Activated effector memory CD4-positive, alpha-beta T cell treated with anti-CD3 and anti-CD28 coated beads, Interleukin-2, amount 50 U/mL, for 16 hours (primary cell): Measurements from ENCODE around the gene ARHGEF11.
"Not testable (repeated sequence)": the region's sequence is repeated elsewhere in the genome, so short reads cannot be mapped to it uniquely, and the experiment has no call there.

ENCODE experiments used
- DNase-seq: peaks from one replicate; pipeline ENCODE4 v3.0.0-alpha.2; 2020

Gene ARHGEF11

DNA sequence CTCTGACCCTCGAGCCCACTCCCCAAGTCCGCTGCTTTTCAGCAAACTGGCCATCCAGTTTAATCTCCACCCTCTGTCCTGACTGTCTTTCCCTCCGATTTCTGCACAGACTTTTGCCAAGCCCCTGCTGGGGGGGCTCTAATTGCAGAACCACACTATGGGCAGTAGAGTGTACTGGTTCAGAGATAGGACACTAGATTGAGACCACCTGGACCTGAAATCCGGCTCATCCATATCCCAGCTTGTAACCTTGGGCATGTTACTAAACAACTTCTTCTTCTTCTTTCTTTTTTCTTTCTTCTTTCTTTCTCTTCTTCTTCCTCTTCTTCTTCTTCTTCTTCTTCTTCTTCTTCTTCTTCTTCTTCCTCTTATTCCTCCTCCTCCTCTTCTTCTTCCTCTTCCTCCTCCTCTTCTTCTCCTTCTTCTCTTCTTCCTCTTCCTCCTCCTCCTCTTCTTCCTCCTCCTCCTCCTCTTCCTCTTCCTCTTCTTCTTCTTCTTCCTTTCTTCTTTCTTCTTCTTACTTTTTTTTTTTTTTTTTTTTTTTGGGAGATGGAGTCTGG, 117.4 kb downstream of the ARHGEF11 start:
- no peak for DNase-seq

- DNase-seq, result peak; percentile 85
Observed at GRCh38 chr1:156927215-156928042, 118.1 kb downstream of the ARHGEF11 start.

GRCh38 chr1:156926695-156927094, 118.8 kb downstream of the ARHGEF11 start:
- DNase-seq, result not testable (repeated sequence)

GRCh38 chr1:156926175-156926574, 119.4 kb downstream of the ARHGEF11 start:
- DNase-seq, result peak; percentile 68

GRCh38 chr1:156925154-156926010, 120.2 kb downstream of the ARHGEF11 start:
- DNase-seq, result no peak

DNA sequence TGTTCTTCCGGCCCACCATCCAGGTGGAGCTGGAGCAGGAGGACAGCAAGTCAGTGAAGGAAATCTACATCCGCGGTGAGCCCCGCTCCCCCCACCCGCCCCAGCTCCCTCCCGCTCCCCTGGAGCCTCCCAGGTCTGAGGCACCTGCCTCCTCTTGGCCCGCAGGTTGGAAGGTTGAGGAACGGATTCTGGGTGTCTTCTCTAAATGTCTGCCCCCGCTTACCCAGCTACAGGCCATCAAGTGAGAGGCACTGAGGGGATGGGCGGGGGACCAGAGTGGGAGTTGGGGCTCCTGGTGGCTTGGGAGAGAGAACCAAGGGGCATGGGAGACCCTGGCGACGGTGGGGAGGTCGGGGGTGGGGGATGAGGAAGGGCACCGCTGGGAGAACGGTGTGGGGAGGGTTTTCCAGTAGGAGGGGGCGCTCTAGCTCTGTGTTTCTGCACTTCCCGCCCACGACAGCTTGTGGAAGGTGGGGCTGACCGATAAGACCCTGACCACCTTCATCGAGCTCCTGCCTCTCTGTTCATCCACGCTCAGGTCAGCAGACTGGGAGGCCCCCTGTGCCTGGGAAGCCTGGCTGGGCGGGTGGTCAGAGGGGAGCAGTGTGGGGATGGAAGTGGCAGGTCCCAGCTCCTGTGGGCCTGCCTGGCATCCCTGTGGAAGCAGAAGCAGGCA, 120.9 kb downstream of the ARHGEF11 start:
- DNase-seq, result no peak

GRCh38 chr1:156923670-156924477, 121.7 kb downstream of the ARHGEF11 start:
- no peak for DNase-seq

DNA sequence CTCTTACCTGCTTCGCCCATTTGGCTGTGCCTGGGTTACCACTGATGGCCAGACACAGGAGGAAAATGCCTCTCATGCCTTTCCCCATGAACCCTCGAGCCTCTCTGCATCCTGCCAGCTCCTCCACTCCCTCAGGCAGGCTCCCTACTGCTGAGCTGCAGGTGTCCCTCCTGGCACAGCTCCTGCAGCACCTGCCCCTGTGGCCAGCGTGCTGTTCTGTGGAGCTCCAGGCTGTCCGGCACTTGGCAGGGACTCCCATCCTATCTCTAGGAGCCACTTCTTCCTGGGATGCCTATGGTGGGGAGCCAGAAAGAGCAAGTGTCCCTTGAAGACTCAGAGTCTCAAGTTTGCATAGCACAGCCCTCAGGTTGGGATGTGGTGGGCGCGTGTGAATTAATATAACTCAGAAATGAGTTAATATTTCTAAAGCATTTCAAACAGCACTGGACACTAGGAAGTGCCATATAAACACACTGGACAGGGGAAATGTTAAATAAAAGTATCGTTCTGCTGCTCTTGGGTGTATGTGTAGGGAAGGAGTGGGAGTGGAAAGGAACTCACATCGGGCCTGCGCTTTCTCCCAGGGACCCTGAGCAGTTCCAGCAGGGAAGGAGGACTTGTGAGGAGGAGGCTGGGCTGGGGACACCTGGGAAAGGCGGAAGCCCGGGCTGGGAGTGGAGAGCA, 122.4 kb downstream of the ARHGEF11 start:
- DNase-seq, result no peak

DNA sequence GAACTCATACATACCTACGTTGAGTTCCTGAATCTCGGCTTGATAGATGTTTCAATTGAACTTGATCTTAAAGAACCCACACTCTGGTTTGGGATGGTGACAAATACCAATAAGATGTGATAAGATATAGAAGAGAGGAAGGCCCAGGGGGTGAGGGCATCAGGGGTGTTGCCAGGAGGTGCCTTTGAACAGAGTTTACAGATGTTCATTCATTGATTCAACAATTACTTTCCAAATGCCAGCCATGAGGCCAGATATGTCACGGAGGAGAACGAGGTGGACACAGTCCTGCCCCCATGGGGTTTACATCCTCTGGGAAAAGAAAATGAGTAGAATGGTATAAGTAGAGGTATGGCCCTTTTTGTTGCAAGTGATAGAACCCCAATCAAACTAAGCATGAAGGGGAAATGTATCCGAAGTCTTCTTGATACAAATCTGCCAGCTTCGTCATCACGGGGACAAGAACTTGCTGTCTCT, 124.5 kb downstream of the ARHGEF11 start:
- no peak for DNase-seq

- DNase-seq, result peak; percentile 82
Observed at GRCh38 chr1:156920233-156921052, 125.1 kb downstream of the ARHGEF11 start, which contains the start of gene LRRC71. Gene LRRC71 (plus strand): TSS chr1:156920632. CDS start chr1:156920804, 172 bp downstream.

DNA sequence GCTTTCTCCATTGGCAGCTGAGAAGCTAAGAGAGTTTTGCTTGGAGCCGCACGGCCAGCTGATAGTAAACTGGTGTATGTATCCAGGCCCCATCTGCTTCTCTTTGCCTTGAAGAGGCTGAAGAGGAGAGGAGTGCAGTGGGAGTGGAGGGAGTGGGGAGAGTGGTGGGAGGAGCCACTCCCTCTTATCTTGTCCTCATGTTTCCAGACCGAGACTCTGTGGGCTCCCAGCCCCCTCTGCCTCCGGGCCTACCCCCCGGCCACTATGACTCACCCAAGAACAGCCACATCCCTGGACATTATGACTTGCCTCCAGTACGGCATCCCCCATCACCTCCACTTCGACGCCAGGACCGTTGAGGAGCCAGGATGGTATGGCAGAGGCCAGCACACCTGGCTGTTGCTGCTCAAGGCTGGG, 131.1 kb downstream of the ARHGEF11 start:
- DNase-seq, result no peak

GRCh38 chr1:156913809-156914387, 131.6 kb downstream of the ARHGEF11 start:
- DNase-seq, result no peak

- DNase-seq, result no peak
Observed at GRCh38 chr1:156912861-156913808, 132.4 kb downstream of the ARHGEF11 start.

DNA sequence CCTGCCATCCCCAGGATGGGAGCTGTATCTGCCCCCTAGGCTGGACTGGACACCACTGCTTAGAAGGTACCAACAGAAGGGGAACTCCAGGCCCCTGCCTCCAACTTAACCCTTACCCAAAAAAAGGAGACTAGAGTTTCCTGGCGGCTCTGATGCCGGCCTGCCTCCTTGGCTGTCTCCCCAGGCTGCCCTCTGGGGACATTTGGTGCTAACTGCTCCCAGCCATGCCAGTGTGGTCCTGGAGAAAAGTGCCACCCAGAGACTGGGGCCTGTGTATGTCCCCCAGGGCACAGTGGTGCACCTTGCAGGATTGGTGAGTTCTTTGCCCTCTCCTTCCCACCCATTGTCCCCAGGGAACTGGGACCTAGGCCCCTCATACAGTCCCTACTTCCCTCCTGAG, 133.2 kb downstream of the ARHGEF11 start:
- no peak for DNase-seq

- no peak for DNase-seq
Observed at GRCh38 chr1:156911577-156912298, 133.8 kb downstream of the ARHGEF11 start.

DNA sequence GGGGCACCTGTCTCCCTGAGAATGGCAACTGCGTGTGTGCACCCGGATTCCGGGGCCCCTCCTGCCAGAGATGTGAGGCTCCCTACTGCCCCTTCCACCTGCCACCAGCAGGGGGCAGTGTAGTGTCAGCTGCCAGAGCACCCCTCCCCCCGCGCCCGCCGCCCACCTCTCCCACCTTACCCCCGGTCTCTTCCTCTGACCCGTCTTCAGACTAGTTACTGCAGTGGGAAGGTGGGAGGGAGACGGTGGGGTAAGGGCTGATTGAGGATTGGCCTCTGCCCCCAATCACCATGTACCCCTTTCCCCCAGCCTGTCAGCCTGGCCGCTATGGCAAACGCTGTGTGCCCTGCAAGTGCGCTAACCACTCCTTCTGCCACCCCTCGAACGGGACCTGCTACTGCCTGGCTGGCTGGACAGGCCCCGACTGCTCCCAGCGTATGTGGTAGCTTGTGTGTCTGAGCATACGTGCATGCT, 135.2 kb downstream of the ARHGEF11 start:
- DNase-seq, result peak; percentile 87

GRCh38 chr1:156909671-156910070, 135.9 kb downstream of the ARHGEF11 start:
- DNase-seq, result no peak

GRCh38 chr1:156908955-156909354, 136.6 kb downstream of the ARHGEF11 start:
- no peak for DNase-seq
